Renal pelvis (tissue), 4 donors: ENCODE measurements around the gene ANO6. TPM values are rescaled to one million over a fixed set of nuclear protein-coding genes. Genes with fewer than 3 reads are reported as not detected.

ENCODE experiments used
- DNase-seq: peaks from one replicate; pipeline ENCODE4 v3.0.0-alpha.2; 2013
- polyA plus RNA-seq, 3 donors: library from polyadenylated mRNA; unstranded; fragments of 120-200 nt; gene quantifications; one replicate each; pipeline ENCODE4 v1.2.1, GENCODE V29; 2013; ENCODE audit not compliant: insufficient read length in 3 of 3

ANO6 gene
- polyA plus RNA-seq, 3 donors, result 63.1 to 66.4 (median 64.4) TPM

GRCh38 chr12:45338272-45338671 lies 122.4 kb downstream of the ANO6 start:
- no peak for DNase-seq

GRCh38 chr12:45339035-45339434 lies 123.1 kb downstream of the ANO6 start:
- DNase-seq, result no peak

GRCh38 chr12:45342171-45342570 lies 126.3 kb downstream of the ANO6 start:
- no peak for DNase-seq

- DNase-seq, result no peak
Measured at GRCh38 chr12:45342848-45343247, 127.0 kb downstream of the ANO6 start.

GRCh38 chr12:45343269-45344051 lies 127.6 kb downstream of the ANO6 start:
- no peak for DNase-seq

GRCh38 chr12:45348311-45348710 lies 132.4 kb downstream of the ANO6 start:
- no peak for DNase-seq

GRCh38 chr12:45348986-45349385 lies 133.1 kb downstream of the ANO6 start:
- no peak for DNase-seq

- DNase-seq, result no peak
Measured at GRCh38 chr12:45349916-45350315, 134.0 kb downstream of the ANO6 start.

- no peak for DNase-seq
Measured at GRCh38 chr12:45350861-45351260, 135.0 kb downstream of the ANO6 start.

- no peak for DNase-seq
Measured at GRCh38 chr12:45351921-45352670, 136.2 kb downstream of the ANO6 start.

- DNase-seq, result no peak
Measured at GRCh38 chr12:45353944-45354343, 138.0 kb downstream of the ANO6 start.

- DNase-seq, result no peak
Measured at GRCh38 chr12:45354399-45354798, 138.5 kb downstream of the ANO6 start.

GRCh38 chr12:45355730-45356129 lies 139.8 kb downstream of the ANO6 start:
- no peak for DNase-seq

GRCh38 chr12:45356822-45357538 lies 141.1 kb downstream of the ANO6 start:
- DNase-seq, result no peak

GRCh38 chr12:45357539-45358417 lies 141.9 kb downstream of the ANO6 start:
- DNase-seq, result peak; percentile 66

- no peak for DNase-seq
Measured at GRCh38 chr12:45362291-45362690, 146.4 kb downstream of the ANO6 start.

- DNase-seq, result no peak
Measured at GRCh38 chr12:45363903-45364302, 148.0 kb downstream of the ANO6 start.

- no peak for DNase-seq
Measured at GRCh38 chr12:45368841-45369489, 153.1 kb downstream of the ANO6 start.

- no peak for DNase-seq
Measured at GRCh38 chr12:45377815-45378214, 161.9 kb downstream of the ANO6 start.

GRCh38 chr12:45379261-45379660 lies 163.4 kb downstream of the ANO6 start:
- DNase-seq, result no peak

- DNase-seq, result no peak
Measured at GRCh38 chr12:45381351-45381750, 165.5 kb downstream of the ANO6 start.
